Measurements from ENCODE around the gene PEAR1. TPM values are rescaled to one million over a fixed set of nuclear protein-coding genes. Genes with fewer than 3 reads are reported as not detected.

The PEAR1 gene
- total RNA-seq, 6 donors from 2014 or later, result 8.4 to 33.5 (median 13.7) TPM

GRCh38 chr1:156895927-156896326, 2.4 kb downstream of the PEAR1 start:
- ATAC-seq (ENCODE audit: low FRiP score in 2 of 2) (no peak), DNase-seq (no peak)
- Histone ChIP-seq H3K9me3 (no peaks in the 10 kb centered on the region), H3K27ac (peak overlapping the region; percentile 87 to 93 (median 91)), H3K4me1 (peaks cover 50 to 89% (median 68%) of the 10 kb centered on the region in 4 donors), H3K4me3 (peak overlapping the region in 2 of 4 donors; percentile 57 to 70), H3K36me3 (no peaks in the 10 kb centered on the region), H3K27me3 (peaks cover 0 to 16% (median 6%) of the 10 kb centered on the region in 4 donors)
- 80 to 82% methylated on average over 4 to 6 of the region's 6 CpGs for WGBS, 2 donors
- TF ChIP-seq EP300 (IDR thresholded peaks at IDR 0.05), result no peak
- no peak for TF ChIP-seq POLR2A (IDR thresholded peaks at IDR 0.05)
- TF ChIP-seq CTCF (IDR thresholded peaks at IDR 0.05), result no peak

- TF ChIP-seq CTCF (IDR thresholded peaks at IDR 0.05) (no peak), EP300 (IDR thresholded peaks at IDR 0.05) (no peak), POLR2A (IDR thresholded peaks at IDR 0.05) (no peak), POLR2AphosphoS5 (IDR thresholded peaks at IDR 0.05) (no peak)
- no peaks in the 10 kb centered on the region for H3K36me3 ChIP-seq
- H3K9me3 ChIP-seq, result no peaks in the 10 kb centered on the region
- H3K4me3 ChIP-seq, result peak overlapping the region in 1 of 4 donors; percentile 4
- H3K27me3 ChIP-seq, result peaks cover 0 to 16% (median 6%) of the 10 kb centered on the region in 4 donors
- 70 to 79% methylated on average over 9 to 16 of the region's 16 CpGs for WGBS, 2 donors
- peaks cover 53 to 95% (median 74%) of the 10 kb centered on the region in 4 donors for H3K4me1 ChIP-seq
- peak overlapping the region; percentile 67 to 92 (median 84) for H3K27ac ChIP-seq
- DNase-seq, result no peak
- no peak for ATAC-seq (ENCODE audit: low FRiP score in 2 of 2)
Observed at GRCh38 chr1:156896490-156897033, 3.0 kb downstream of the PEAR1 start.

- ATAC-seq (ENCODE audit: low FRiP score in 2 of 2), result no peak
- 71 to 72% methylated on average over 12 to 14 of the region's 14 CpGs for WGBS, 2 donors
- Histone ChIP-seq H3K27me3 (peaks cover 0 to 16% (median 6%) of the 10 kb centered on the region in 4 donors), H3K9me3 (no peaks in the 10 kb centered on the region), H3K4me3 (peak overlapping the region in 2 of 4 donors; percentile 4 to 19), H3K36me3 (no peaks in the 10 kb centered on the region), H3K4me1 (peaks cover 53 to 96% (median 77%) of the 10 kb centered on the region in 4 donors), H3K27ac (peak overlapping the region; percentile 67 to 92 (median 84))
- no peak for DNase-seq
- TF ChIP-seq POLR2AphosphoS5 (IDR thresholded peaks at IDR 0.05), result no peak
Observed at GRCh38 chr1:156897078-156897825, 3.7 kb downstream of the PEAR1 start.

- TF ChIP-seq EP300 (IDR thresholded peaks at IDR 0.05) (peak in 1 of 4 donors; percentile 15), POLR2AphosphoS5 (IDR thresholded peaks at IDR 0.05) (peak in 1 of 2 donors; percentile 52), POLR2A (IDR thresholded peaks at IDR 0.05) (no peak)
- no peaks in the 10 kb centered on the region for H3K36me3 ChIP-seq
- peaks cover 44 to 86% (median 71%) of the 10 kb centered on the region in 4 donors for H3K4me1 ChIP-seq
- H3K9me3 ChIP-seq, result no peaks in the 10 kb centered on the region
- H3K27ac ChIP-seq, result peak overlapping the region; percentile 67 to 92 (median 84)
- peaks cover 0 to 13% (median 5%) of the 10 kb centered on the region in 4 donors for H3K27me3 ChIP-seq
- H3K4me3 ChIP-seq, result peak overlapping the region in 1 of 4 donors; percentile 19
- ATAC-seq (ENCODE audit: low FRiP score in 2 of 2), result peak in 1 of 2 donors; percentile 44
- 27 to 32% methylated on average over 11 of the region's 13 CpGs for WGBS, 2 donors
- DNase-seq, result no peak
Observed at GRCh38 chr1:156898161-156898566, 4.6 kb downstream of the PEAR1 start.

- 77 to 79% methylated on average over 12 of the region's 12 CpGs for WGBS, 2 donors
- H3K36me3 ChIP-seq, result no peaks in the 10 kb centered on the region
- no peak for DNase-seq
- no peak for ATAC-seq (ENCODE audit: low FRiP score in 2 of 2)
- H3K27ac ChIP-seq, result peak overlapping the region in 2 of 4 donors; percentile 90 to 92
- TF ChIP-seq POLR2AphosphoS5 (IDR thresholded peaks at IDR 0.05), result no peak
- TF ChIP-seq EP300 (IDR thresholded peaks at IDR 0.05), result no peak
- TF ChIP-seq CTCF (IDR thresholded peaks at IDR 0.05), result no peak
- no peak for TF ChIP-seq POLR2A (IDR thresholded peaks at IDR 0.05)
- H3K4me3 ChIP-seq, result no peak overlapping the region
- H3K9me3 ChIP-seq, result no peaks in the 10 kb centered on the region
- peaks cover 0 to 3% (median under 1%) of the 10 kb centered on the region in 4 donors for H3K27me3 ChIP-seq
- H3K4me1 ChIP-seq, result peaks cover 42 to 85% (median 76%) of the 10 kb centered on the region in 4 donors
Observed at GRCh38 chr1:156898971-156899664, 5.6 kb downstream of the PEAR1 start.
